Epithelial cell of prostate (primary cell): ENCODE results near the gene MYCBP2.

ENCODE experiments used
- DNase-seq: peaks from one replicate; pipeline ENCODE4 v3.0.0-alpha.2; 2011; ENCODE audit warnings: low read depth, low spot score
- H3K27ac ChIP-seq: fragments of 450-650 bp; 2 replicates; pipeline ENCODE4 v1.5.1; 2017; ENCODE audit warnings: mild to moderate bottlenecking

MYCBP2 gene

GRCh38 chr13:77136902-77137420, 189.9 kb downstream of the MYCBP2 start:
- no peak overlapping the region for H3K27ac ChIP-seq
- DNase-seq: no peak

- no peak for DNase-seq
- H3K27ac ChIP-seq: no peak overlapping the region
Observed at GRCh38 chr13:77124423-77124822, 202.5 kb downstream of the MYCBP2 start.

GRCh38 chr13:77118134-77118533, 208.8 kb downstream of the MYCBP2 start:
- DNase-seq: no peak
- no peak overlapping the region for H3K27ac ChIP-seq

GRCh38 chr13:77114271-77114670, 212.6 kb downstream of the MYCBP2 start:
- H3K27ac ChIP-seq: no peak overlapping the region
- DNase-seq: no peak

GRCh38 chr13:77113496-77113895, 213.4 kb downstream of the MYCBP2 start:
- H3K27ac ChIP-seq: no peak overlapping the region
- DNase-seq: no peak

GRCh38 chr13:77105051-77105450, 221.8 kb downstream of the MYCBP2 start:
- no peak for DNase-seq
- H3K27ac ChIP-seq: no peak overlapping the region

- no peak overlapping the region for H3K27ac ChIP-seq
- DNase-seq: no peak
Observed at GRCh38 chr13:77099415-77099814, 227.5 kb downstream of the MYCBP2 start.

- H3K27ac ChIP-seq: no peak overlapping the region
- DNase-seq: no peak
Observed at GRCh38 chr13:77095288-77095687, 231.6 kb downstream of the MYCBP2 start.

- DNase-seq: no peak
- no peak overlapping the region for H3K27ac ChIP-seq
Observed at GRCh38 chr13:77094773-77095172, 232.1 kb downstream of the MYCBP2 start.

GRCh38 chr13:77093735-77094134, 233.2 kb downstream of the MYCBP2 start:
- H3K27ac ChIP-seq: no peak overlapping the region
- DNase-seq: no peak

GRCh38 chr13:77084755-77085154, 242.1 kb downstream of the MYCBP2 start:
- H3K27ac ChIP-seq: no peak overlapping the region
- DNase-seq: no peak

GRCh38 chr13:77079902-77080413, 246.9 kb downstream of the MYCBP2 start:
- DNase-seq: no peak
- no peak overlapping the region for H3K27ac ChIP-seq

- no peak for DNase-seq
- H3K27ac ChIP-seq: no peak overlapping the region
Observed at GRCh38 chr13:77067519-77067918, 259.4 kb downstream of the MYCBP2 start.

GRCh38 chr13:77065461-77066147, 261.3 kb downstream of the MYCBP2 start:
- H3K27ac ChIP-seq: no peak overlapping the region
- DNase-seq: no peak

- no peak overlapping the region for H3K27ac ChIP-seq
- DNase-seq: no peak
Observed at GRCh38 chr13:77062097-77062496, 264.8 kb downstream of the MYCBP2 start.

GRCh38 chr13:77061362-77061761, 265.5 kb downstream of the MYCBP2 start:
- no peak overlapping the region for H3K27ac ChIP-seq
- DNase-seq: no peak

- DNase-seq: no peak
- H3K27ac ChIP-seq: no peak overlapping the region
Observed at GRCh38 chr13:77056886-77057285, 270.0 kb downstream of the MYCBP2 start.

- no peak for DNase-seq
- H3K27ac ChIP-seq: no peak overlapping the region
Observed at GRCh38 chr13:77056382-77056781, 270.5 kb downstream of the MYCBP2 start.

- no peak for DNase-seq
- no peak overlapping the region for H3K27ac ChIP-seq
Observed at GRCh38 chr13:77055158-77055557, 271.7 kb downstream of the MYCBP2 start.

- DNase-seq: no peak
- H3K27ac ChIP-seq: no peak overlapping the region
Observed at GRCh38 chr13:77053192-77053591, 273.7 kb downstream of the MYCBP2 start.

GRCh38 chr13:77048681-77049080, 278.2 kb downstream of the MYCBP2 start:
- no peak overlapping the region for H3K27ac ChIP-seq
- DNase-seq: no peak
